HEK293 (cell line): ENCODE measurements around the gene COL18A1.
A peak's percentile ranks its signal among the peaks of the same experiment; 100 is the strongest.
"Not testable (repeated sequence)": the region's sequence is repeated elsewhere in the genome, so short reads cannot be mapped to it uniquely, and the experiment has no call there.

Source experiments
- CTCF ChIA-PET: fragments of 350-600 bp; formaldehyde crosslinking; extraction: SDS; loops from one replicate; lab custom pipeline; 2021; ENCODE audit warnings: antibody characterized with exemption; lab: Yijun Ruan, JAX
- POLR2A ChIA-PET: fragments of 300-600 bp; formaldehyde crosslinking; extraction: SDS; loops from one replicate; lab custom pipeline; 2020; ENCODE audit warnings: antibody characterized with exemption, inconsistent platforms; lab: Yijun Ruan, JAX
- H3K27ac ChIP-seq: fragments of 200-500 bp; sonication (Bioruptor generic); 2 replicates; pipeline ENCODE4 v1.5.1; 2014; ENCODE audit warnings: low read depth, low read length, control low read depth, inconsistent platforms; ENCODE audit errors: extremely low read depth
- H3K36me3 ChIP-seq, 2 experiments: fragments of 200-500 bp in 1 of 2; sonication (Bioruptor generic) in 1 of 2; 1 replicate in 1 of 2; 2 replicates in 1 of 2; pipeline ENCODE4 v1.5.1; 2014 to 2017; ENCODE audit warnings: inconsistent platforms in 2 of 2, low read length in 2 of 2; ENCODE audit not compliant: control insufficient read depth in 2 of 2, insufficient read depth in 1 of 2
- H3K4me1 ChIP-seq: fragments of 200-500 bp; sonication (Bioruptor generic); 2 replicates; pipeline ENCODE4 v1.5.1; 2014; ENCODE audit warnings: mild to moderate bottlenecking, low read length, inconsistent platforms; ENCODE audit not compliant: control insufficient read depth, insufficient read depth
- H3K4me3 ChIP-seq: 2 replicates; pipeline ENCODE4 v1.5.1; 2011; ENCODE audit warnings: low read depth, mild to moderate bottlenecking, control low read depth, low read length, moderate library complexity
- H3K9me3 ChIP-seq: fragments of 200-500 bp; sonication (Bioruptor generic); 2 replicates; pipeline ENCODE4 v1.5.1; 2014; ENCODE audit warnings: low read depth, low read length, inconsistent platforms; ENCODE audit not compliant: control insufficient read depth, insufficient read depth
- GLIS1 ChIP-seq: fragments of 450-650 bp; formaldehyde crosslinking; IDR thresholded peaks from 2 replicates; pipeline ENCODE4 v1.5.1; 2016; ENCODE audit warnings: missing biosample characterization, missing genetic modification characterization
- HOXC10 ChIP-seq: sonication (generic); formaldehyde crosslinking; IDR thresholded peaks from 2 replicates; pipeline ENCODE4 v1.8.1; 2023; ENCODE audit warnings: mild to moderate bottlenecking, missing genetic modification reagents
- HOXD13 ChIP-seq: sonication (generic); formaldehyde crosslinking; IDR thresholded peaks from 2 replicates; pipeline ENCODE4 v1.8.0; 2022; ENCODE audit warnings: missing genetic modification reagents, borderline replicate concordance
- YY2 ChIP-seq: fragments of 450-650 bp; formaldehyde crosslinking; IDR thresholded peaks from 2 replicates; pipeline ENCODE4 v1.5.1; 2016; ENCODE audit warnings: missing biosample characterization, missing genetic modification characterization
- ZBTB17 ChIP-seq: fragments of 450-650 bp; formaldehyde crosslinking; IDR thresholded peaks from 2 replicates; pipeline ENCODE4 v1.5.1; 2016; ENCODE audit warnings: missing biosample characterization, missing genetic modification characterization
- ZIC2 ChIP-seq: fragments of 450-650 bp; formaldehyde crosslinking; IDR thresholded peaks from 2 replicates; pipeline ENCODE4 v1.5.1; 2016; ENCODE audit warnings: missing biosample characterization, missing genetic modification characterization
- ZNF146 ChIP-seq: fragments of 450-650 bp; formaldehyde crosslinking; IDR thresholded peaks from 2 replicates; pipeline ENCODE4 v1.5.1; 2016; ENCODE audit warnings: missing biosample characterization, missing genetic modification characterization
- ZNF202 ChIP-seq: fragments of 450-650 bp; formaldehyde crosslinking; IDR thresholded peaks from 2 replicates; pipeline ENCODE4 v1.5.1; 2016; ENCODE audit warnings: missing biosample characterization, missing genetic modification characterization, borderline replicate concordance
- ZNF514 ChIP-seq: fragments of 450-650 bp; formaldehyde crosslinking; IDR thresholded peaks from 2 replicates; pipeline ENCODE4 v1.5.1; 2016; ENCODE audit warnings: missing biosample characterization, missing genetic modification characterization
- ZNF558 ChIP-seq: fragments of 450-650 bp; formaldehyde crosslinking; IDR thresholded peaks from 2 replicates; pipeline ENCODE4 v1.5.1; 2016; ENCODE audit warnings: missing biosample characterization, missing genetic modification characterization
- ZNF561 ChIP-seq: fragments of 450-650 bp; IDR thresholded peaks from 2 replicates; pipeline ENCODE4 v1.5.1; 2018; ENCODE audit warnings: missing biosample characterization, missing genetic modification characterization, borderline replicate concordance
- ZNF626 ChIP-seq: fragments of 450-650 bp; sonication (Bioruptor Pico); formaldehyde crosslinking; IDR thresholded peaks from 2 replicates; pipeline ENCODE4 v1.5.1; 2018; ENCODE audit warnings: missing biosample characterization, missing genetic modification characterization, inconsistent platforms
- ZNF658 ChIP-seq: fragments of 450-650 bp; formaldehyde crosslinking; IDR thresholded peaks from 2 replicates; pipeline ENCODE4; 2016; ENCODE audit warnings: missing biosample characterization, missing genetic modification characterization
- ZNF701 ChIP-seq: fragments of 450-650 bp; formaldehyde crosslinking; IDR thresholded peaks from 2 replicates; pipeline ENCODE4 v1.5.1; 2016; ENCODE audit warnings: missing biosample characterization, missing genetic modification characterization
- ZSCAN23 ChIP-seq: fragments of 450-650 bp; formaldehyde crosslinking; IDR thresholded peaks from 2 replicates; pipeline ENCODE4 v1.5.1; 2016; ENCODE audit warnings: missing biosample characterization, missing genetic modification characterization
- ZXDB ChIP-seq: fragments of 450-650 bp; formaldehyde crosslinking; IDR thresholded peaks from 2 replicates; pipeline ENCODE4 v1.5.1; 2016; ENCODE audit warnings: missing biosample characterization, missing genetic modification characterization
- TF ChIP-seq, protein P1 (sequence below): fragments of 450-650 bp; formaldehyde crosslinking; IDR thresholded peaks from 2 replicates; pipeline ENCODE4 v1.5.1; 2017; ENCODE audit warnings: missing biosample characterization, missing genetic modification characterization
- TF ChIP-seq, protein P2 (sequence below): fragments of 450-650 bp; formaldehyde crosslinking; IDR thresholded peaks from 2 replicates; pipeline ENCODE4 v1.5.1; 2016; ENCODE audit warnings: missing biosample characterization, missing genetic modification characterization
- TF ChIP-seq, protein P3 (sequence below): fragments of 450-650 bp; IDR thresholded peaks from 2 replicates; pipeline ENCODE4 v1.5.1; 2018; ENCODE audit warnings: missing biosample characterization, mild to moderate bottlenecking, missing genetic modification characterization

The COL18A1 gene

DNA sequence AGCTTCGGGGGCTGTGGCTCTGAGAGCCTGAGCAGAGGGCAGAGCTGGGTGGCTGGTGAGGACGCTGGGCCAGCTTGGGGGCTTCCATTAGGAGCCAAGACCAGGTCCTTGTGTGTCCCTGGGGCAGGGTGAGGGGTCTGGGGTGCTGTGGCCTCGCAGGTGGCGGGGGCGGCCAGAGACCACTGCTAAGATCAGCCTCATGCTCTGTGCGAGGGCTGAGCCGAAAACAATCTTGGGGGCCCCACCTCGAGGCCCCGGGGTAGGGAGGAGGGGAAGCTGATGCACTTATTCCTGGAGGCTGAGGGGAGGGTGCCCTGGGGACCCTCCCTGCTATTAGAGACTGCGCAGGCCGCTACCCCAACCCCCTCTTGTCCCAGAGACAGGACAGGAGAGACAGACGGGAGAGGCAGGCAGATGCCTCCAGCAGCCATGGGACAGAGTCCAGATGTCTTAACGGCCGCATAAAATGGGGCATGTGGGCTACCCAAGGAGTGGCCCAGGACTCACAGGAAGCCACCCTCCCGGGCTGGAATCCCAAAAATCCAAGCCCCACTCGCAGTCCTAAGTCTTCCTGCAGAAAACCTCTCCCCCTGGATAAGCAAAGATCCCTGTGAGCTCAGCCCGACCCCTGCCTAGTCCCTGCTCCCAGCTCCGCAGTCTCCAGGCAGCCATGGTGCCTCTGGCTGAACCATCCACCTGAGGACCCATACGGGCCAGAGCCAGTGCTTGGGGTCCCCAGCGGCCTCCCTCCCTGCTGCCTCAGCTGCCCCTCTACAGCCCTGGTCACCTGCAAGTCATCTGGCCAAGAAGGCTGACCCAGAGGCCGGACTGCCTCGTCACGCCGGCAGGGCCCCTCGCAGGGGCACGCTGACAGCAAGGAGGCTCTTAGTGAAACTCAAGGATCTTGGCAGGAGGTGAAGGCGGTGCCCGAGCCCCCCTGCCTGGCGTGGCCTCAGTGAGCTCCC lies 43.6 kb upstream of the COL18A1 start:
- Histone ChIP-seq H3K9me3 (no peaks in the 10 kb centered on the region), H3K4me1 (no peaks in the 10 kb centered on the region), H3K36me3 (no peaks in the 10 kb centered on the region), H3K4me3 (no peak overlapping the region)
- ChIA-PET CTCF (interaction anchor here (0.6 kb wide), 1 partner anchor 24 kb away, joined by 3 read pairs; no protein-coding TSS in a partner anchor), POLR2A (no interaction called here)
- TF ChIP-seq ZSCAN23 (no peak), ZNF626 (tag by site-specific recombination) (no peak), ZBTB17 (tag by site-specific recombination) (no peak), ZNF658 (tag by site-specific recombination) (no peak), ZNF561 (no peak), HOXC10 (CRISPR knock-in tag) (no peak), ZNF514 (tag by site-specific recombination) (no peak), HOXD13 (CRISPR knock-in tag) (no peak), ZIC2 (tag by site-specific recombination) (peak; percentile 85), GLIS1 (peak; percentile 46; the same call in 1 of the 2 replicates), ZNF701 (tag by site-specific recombination) (no peak)
- TF ChIP-seq, protein P1, sequence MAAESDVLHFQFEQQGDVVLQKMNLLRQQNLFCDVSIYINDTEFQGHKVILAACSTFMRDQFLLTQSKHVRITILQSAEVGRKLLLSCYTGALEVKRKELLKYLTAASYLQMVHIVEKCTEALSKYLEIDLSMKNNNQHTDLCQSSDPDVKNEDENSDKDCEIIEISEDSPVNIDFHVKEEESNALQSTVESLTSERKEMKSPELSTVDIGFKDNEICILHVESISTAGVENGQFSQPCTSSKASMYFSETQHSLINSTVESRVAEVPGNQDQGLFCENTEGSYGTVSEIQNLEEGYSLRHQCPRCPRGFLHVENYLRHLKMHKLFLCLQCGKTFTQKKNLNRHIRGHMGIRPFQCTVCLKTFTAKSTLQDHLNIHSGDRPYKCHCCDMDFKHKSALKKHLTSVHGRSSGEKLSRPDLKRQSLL (tag by site-specific recombination): no peak
- TF ChIP-seq, protein P2, sequence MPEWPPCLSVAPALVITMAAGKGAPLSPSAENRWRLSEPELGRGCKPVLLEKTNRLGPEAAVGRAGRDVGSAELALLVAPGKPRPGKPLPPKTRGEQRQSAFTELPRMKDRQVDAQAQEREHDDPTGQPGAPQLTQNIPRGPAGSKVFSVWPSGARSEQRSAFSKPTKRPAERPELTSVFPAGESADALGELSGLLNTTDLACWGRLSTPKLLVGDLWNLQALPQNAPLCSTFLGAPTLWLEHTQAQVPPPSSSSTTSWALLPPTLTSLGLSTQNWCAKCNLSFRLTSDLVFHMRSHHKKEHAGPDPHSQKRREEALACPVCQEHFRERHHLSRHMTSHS: no peak
- TF ChIP-seq, all 188 proteins: peak for 2
- no peak overlapping the region for H3K27ac ChIP-seq

DNA sequence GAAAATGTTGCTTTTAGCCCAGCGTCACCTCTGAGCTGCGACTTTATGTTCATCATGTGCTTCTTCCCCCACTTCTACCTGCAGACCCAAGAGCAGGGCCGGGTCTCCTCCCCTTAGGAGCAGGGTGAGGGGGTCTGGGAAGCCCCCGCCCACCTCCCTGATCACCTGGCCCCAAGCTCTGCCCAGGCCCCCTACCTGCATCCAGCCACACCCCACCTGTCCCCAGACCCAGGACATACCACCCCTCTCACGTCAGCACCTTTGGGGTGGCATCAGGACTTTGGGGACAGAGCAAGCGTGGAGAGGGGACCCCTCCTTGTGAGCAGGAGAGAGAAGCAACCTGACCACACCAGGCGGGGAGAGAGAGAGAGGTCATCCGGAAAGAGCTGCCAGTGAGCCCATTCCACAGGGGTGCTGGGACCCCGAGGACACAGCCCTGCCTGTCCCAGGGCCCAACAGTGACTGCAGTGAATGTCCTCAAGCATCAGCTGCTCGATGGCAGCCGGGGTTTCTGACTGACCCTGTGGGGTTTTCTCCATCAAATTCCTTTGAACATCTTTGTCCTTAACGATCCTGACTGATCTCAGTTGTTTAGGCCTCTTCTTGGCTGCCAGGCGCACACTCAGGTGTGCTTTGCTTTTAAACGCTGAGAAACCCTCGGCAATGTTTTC lies 42.8 kb upstream of the COL18A1 start:
- Histone ChIP-seq H3K9me3 (no peaks in the 10 kb centered on the region), H3K27ac (no peak overlapping the region), H3K4me1 (no peaks in the 10 kb centered on the region), H3K36me3 (no peaks in the 10 kb centered on the region), H3K4me3 (no peak overlapping the region)
- TF ChIP-seq GLIS1: no peak
- TF ChIP-seq ZNF202 (tag by site-specific recombination): no peak
- no peak for TF ChIP-seq YY2 (tag by site-specific recombination)
- ChIA-PET CTCF (no interaction called here), POLR2A (no interaction called here)

DNA sequence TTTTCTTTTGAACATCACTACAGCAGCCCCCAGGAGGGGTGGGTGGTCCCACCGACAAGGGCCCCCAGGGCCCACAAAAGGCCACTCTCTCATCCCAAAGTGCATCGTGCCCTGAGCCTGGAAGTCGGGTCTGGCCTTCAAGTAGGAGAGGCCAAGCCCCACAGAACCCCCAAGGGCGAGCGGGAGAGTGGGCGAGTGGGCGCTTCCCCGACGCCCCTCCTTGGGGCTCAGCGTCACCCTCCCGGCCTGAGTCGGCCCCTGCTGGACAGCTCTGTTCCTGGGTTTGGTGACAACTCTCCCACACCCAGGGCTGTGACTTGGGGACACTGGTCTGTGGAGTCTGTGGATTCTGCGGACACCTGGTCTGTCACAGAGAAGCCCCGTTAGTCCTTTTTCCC lies 42.2 kb upstream of the COL18A1 start:
- Histone ChIP-seq H3K9me3 (no peaks in the 10 kb centered on the region), H3K36me3 (no peaks in the 10 kb centered on the region), H3K4me3 (no peak overlapping the region), H3K27ac (no peak overlapping the region), H3K4me1 (no peaks in the 10 kb centered on the region)
- TF ChIP-seq, protein P3, sequence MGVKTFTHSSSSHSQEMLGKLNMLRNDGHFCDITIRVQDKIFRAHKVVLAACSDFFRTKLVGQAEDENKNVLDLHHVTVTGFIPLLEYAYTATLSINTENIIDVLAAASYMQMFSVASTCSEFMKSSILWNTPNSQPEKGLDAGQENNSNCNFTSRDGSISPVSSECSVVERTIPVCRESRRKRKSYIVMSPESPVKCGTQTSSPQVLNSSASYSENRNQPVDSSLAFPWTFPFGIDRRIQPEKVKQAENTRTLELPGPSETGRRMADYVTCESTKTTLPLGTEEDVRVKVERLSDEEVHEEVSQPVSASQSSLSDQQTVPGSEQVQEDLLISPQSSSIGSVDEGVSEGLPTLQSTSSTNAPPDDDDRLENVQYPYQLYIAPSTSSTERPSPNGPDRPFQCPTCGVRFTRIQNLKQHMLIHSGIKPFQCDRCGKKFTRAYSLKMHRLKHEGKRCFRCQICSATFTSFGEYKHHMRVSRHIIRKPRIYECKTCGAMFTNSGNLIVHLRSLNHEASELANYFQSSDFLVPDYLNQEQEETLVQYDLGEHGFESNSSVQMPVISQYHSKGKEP: no peak
- no peak for TF ChIP-seq ZNF558 (tag by site-specific recombination)
- no peak for TF ChIP-seq ZNF146 (tag by site-specific recombination)
- TF ChIP-seq ZXDB: no peak
- POLR2A ChIA-PET: no interaction called here
- CTCF ChIA-PET: no interaction called here

DNA sequence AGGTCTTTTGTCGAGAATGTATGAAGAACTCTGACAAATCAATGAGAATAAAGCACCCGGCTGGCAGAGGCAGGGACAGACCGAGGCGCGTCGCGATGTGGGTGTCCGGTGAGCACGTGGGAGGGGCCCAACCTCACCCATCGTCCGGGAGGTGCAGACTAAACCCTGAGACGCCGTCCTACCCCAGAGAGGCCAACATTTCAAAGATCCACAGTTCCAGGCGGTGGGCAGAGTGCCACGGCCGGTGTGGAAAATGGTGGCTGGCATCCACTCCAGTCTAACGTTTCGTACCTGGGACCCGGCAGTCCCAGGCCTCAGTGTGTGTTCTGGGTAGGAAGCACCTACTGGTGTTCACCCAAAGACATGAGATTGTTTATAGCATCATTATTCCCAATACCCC lies 41.7 kb upstream of the COL18A1 start:
- H3K4me3 ChIP-seq, H3K36me3 ChIP-seq, POLR2A ChIA-PET, H3K9me3 ChIP-seq, H3K27ac ChIP-seq, H3K4me1 ChIP-seq, CTCF ChIA-PET: not testable (repeated sequence)
